ENCODE measurements around the gene HCFC1R1.

HCFC1R1 gene

GRCh38 chr16:3020247-3020603 is 3.5 kb downstream of the HCFC1R1 start, which contains the start of gene TNFRSF12A:
TSS of gene TNFRSF12A (plus strand) at chr16:3020368. CDS start at chr16:3020398, 30 bp downstream.
- peak within 1 kb of the TSS; percentile 85 for H3K4me3 ChIP-seq (ENCODE audit: low read depth, low read length)

DNA sequence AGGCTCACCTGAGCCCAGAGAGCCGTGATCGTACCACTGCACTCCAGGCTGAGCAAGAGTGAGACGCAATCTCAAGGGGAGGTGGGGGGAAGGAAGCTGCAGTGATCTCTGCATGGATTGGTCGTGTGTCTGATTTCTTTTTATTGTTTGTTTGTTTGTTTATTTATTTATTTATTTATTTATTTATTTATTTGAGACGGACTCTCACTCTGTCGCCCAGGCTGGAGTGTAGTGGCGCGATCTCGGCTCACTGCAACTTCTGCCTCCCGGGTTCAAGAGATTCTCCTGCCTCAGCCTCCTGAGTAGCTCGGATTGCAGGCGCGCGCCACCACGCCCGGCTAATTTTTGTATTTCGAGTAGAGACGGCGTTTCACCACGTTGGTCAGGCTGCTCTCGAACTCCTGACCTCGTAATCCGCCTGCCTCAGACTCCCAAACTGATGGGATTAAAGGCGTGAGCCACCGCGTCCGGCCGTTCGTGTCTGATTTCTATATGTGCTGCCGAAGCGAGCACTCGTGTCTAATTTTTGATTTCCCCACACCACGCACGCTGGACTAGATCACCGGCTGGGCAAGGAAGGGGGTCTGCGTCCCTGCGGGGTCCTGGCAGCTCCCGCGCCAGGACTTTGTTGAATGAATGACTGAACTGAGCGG is 4.0 kb downstream of the HCFC1R1 start:
- H3K4me3 ChIP-seq (ENCODE audit: low read depth, low read length): peak overlapping the region; percentile 28

GRCh38 chr16:3017794-3018506 is 5.8 kb downstream of the HCFC1R1 start, which contains the start of gene CLDN6:
TSS of gene CLDN6 (minus strand) at chr16:3018183. CDS start at chr16:3016021, 2,162 bp downstream.
- H3K4me3 ChIP-seq (ENCODE audit: low read depth, low read length): peak within 1 kb of the TSS; percentile 93

GRCh38 chr16:3017344-3017743 is 6.4 kb downstream of the HCFC1R1 start:
- peak overlapping the region; percentile 93 for H3K4me3 ChIP-seq (ENCODE audit: low read depth, low read length)

GRCh38 chr16:3015865-3016521 is 7.7 kb downstream of the HCFC1R1 start:
- H3K4me3 ChIP-seq (ENCODE audit: low read depth, low read length): no peak overlapping the region

- H3K4me3 ChIP-seq (ENCODE audit: low read depth, low read length): no peak overlapping the region
These were observed 8.8 kb downstream of the HCFC1R1 start for GRCh38 chr16:3014971-3015370.

DNA sequence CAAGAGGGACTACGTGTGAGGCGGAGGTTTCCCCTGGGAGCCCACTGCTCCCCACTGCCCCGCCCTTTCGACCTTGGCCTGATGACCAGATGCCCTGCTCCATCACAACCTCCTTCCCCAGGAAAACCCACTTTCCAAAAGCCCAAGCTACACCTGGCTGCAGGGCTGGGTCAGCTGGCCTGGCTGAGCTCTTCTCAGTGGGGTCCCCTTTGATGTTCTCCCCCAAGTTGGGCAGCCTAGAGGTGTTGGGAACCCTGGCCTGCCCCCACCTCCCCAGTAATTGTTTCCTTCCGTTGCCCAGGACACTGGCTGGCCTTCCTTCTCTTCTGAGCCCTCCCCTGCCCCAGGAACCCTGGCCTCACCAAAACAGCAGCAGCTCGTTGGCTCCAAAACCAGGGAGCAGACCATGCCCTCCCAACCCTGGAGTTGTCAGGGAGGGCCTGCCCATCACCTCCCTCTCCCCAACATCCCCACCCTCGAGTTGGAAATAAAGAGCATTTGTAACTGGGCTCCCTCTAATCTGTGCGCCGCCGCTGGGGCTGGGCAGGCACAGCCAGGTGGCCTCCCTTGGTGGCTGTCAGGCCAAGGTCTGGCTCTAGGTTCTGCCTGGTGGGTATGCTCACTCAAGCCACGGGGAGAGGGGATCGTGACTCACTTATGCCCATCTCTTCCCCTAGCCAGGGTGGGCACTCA is 9.6 kb downstream of the HCFC1R1 start:
- no peak overlapping the region for H3K4me3 ChIP-seq (ENCODE audit: low read depth, low read length)

- no peak overlapping the region for H3K4me3 ChIP-seq (ENCODE audit: low read depth, low read length)
These were observed 10.2 kb downstream of the HCFC1R1 start for GRCh38 chr16:3013491-3013951.

DNA sequence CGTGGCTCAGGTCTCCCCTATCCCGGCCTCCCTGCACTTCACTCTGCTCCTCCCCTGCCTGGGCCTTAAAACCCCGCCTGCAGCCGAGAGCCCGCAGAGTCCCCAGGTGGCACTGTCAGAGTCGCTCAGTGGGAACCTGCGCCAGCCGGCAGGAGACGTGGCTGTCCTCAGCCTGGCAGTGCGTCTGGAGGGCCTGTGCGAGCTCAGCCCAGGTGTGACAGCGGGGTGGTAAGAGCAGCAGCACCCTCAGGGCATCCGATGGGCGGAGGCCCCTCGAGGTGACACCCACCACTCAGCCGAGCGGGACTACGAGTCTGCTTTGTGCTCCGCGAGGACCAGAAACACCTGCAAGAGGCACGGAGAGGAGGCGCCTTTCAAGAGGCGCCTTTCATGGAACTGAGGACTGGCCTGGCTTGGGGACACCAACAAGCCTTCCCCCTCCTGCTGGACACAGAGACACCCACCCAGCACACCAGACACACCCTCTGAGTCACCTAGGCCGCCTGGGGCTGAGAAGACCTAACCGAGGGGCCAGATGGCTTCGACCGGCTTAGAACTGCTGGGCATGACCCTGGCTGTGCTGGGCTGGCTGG is 10.8 kb downstream of the HCFC1R1 start, which contains the start of gene CLDN9:
Gene CLDN9 (plus strand): TSS at position 96 of the 593 bp plus-strand sequence. CDS start 440 bp downstream, at position 536.
- H3K4me3 ChIP-seq (ENCODE audit: low read depth, low read length): no peak within 1 kb of the TSS

- H3K4me3 ChIP-seq (ENCODE audit: low read depth, low read length): no peak overlapping the region
These were observed 11.5 kb downstream of the HCFC1R1 start for GRCh38 chr16:3012246-3012645.

DNA sequence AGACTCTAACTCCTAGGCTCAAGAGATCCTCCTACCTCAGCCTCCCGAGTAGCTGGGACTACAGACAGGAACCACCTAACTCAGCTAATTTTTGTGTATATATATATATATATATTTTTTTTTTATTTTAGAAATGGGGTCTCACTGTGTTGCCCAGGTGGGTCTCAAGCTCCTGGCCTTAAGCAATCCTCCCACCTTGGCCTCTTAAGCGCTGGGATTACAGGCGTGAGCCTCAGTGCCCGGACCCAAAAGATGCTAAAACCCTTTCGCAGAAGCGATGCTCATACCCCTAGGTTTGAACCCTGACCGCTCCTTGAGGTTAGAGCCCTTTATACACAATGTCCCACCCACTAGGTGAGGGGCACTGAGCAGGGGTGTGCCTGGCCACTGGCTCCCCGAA is 13.2 kb downstream of the HCFC1R1 start:
- H3K4me3 ChIP-seq (ENCODE audit: low read depth, low read length): no peak overlapping the region

GRCh38 chr16:3009568-3010390 is 14.0 kb downstream of the HCFC1R1 start:
- H3K4me3 ChIP-seq (ENCODE audit: low read depth, low read length): no peak overlapping the region

GRCh38 chr16:3008690-3009037 is 15.1 kb downstream of the HCFC1R1 start:
- no peak overlapping the region for H3K4me3 ChIP-seq (ENCODE audit: low read depth, low read length)

- peak overlapping the region; percentile 18 for H3K4me3 ChIP-seq (ENCODE audit: low read depth, low read length)
These were observed 15.6 kb downstream of the HCFC1R1 start for GRCh38 chr16:3007957-3008689.

- H3K4me3 ChIP-seq (ENCODE audit: low read depth, low read length): no peak overlapping the region
These were observed 16.4 kb downstream of the HCFC1R1 start for GRCh38 chr16:3007059-3007956.

GRCh38 chr16:3004781-3005284 is 18.9 kb downstream of the HCFC1R1 start:
- H3K4me3 ChIP-seq (ENCODE audit: low read depth, low read length): peak overlapping the region; percentile 35

DNA sequence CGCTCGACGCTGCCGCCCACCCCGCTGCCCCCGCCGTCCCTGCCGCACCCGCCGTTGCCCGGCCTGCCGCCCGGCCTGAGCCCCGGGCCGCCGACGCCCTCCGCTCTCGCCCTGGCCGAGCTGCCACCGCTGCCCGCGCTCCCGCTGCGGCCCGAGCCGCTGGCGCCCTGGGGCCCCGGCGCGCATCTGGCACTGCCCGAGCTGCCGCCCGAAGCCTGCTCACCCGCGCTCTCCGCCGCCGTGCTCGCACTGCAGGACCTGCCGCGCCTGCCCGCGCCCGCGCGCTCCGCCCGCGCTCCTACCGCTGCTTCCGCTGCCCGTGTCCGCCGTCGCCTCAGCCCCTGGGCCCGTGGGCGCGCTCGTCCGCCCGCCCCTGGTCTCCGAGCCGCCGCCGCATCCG is 19.4 kb downstream of the HCFC1R1 start:
- H3K4me3 ChIP-seq (ENCODE audit: low read depth, low read length): peak overlapping the region; percentile 8
